ENCODE measurements around the gene NHSL2.

GRCh38 chrX:72031634-72032033 lies 121.0 kb downstream of the NHSL2 start:
- TF ChIP-seq CTCF (conservative IDR thresholded peaks at IDR 0.05 in 1 of 2, IDR thresholded peaks at IDR 0.05 in 1 of 2; ENCODE audit: extremely low read depth in 1 of 2, insufficient read depth in 1 of 2, low read depth in 1 of 2, low read length in 2 of 2) (no peak), EZH2 (IDR thresholded peaks at IDR 0.05; ENCODE audit: borderline replicate concordance, low read length) (no peak)
